Astrocyte (in vitro differentiated cells and primary cell): ENCODE results near the gene TMEM273. TPM values are rescaled to one million over a fixed set of nuclear protein-coding genes. Genes with fewer than 3 reads are reported as not detected.

Experiments
- DNase-seq: peaks from one replicate; pipeline ENCODE4 v3.0.0-alpha.2; 2010; ENCODE audit warnings: low read depth
- FAIRE-seq: peaks from 2 replicates; lab custom pipeline; 2011; peaks lifted over from hg19 to GRCh38; lab: Jason Lieb, UNC
- H2AFZ ChIP-seq: 2 replicates; pipeline ENCODE4 v1.6.0; 2012; ENCODE audit warnings: low read depth, low read length, inconsistent platforms
- H3K27ac ChIP-seq: 2 replicates; pipeline ENCODE4 v1.5.1; 2011; ENCODE audit warnings: low read depth, low read length, inconsistent platforms
- H3K27me3 ChIP-seq: 2 replicates; pipeline ENCODE4 v1.6.0; 2011; ENCODE audit warnings: low read length, inconsistent platforms; ENCODE audit not compliant: insufficient read depth
- H3K36me3 ChIP-seq: 2 replicates; pipeline ENCODE4 v1.5.1; 2011; ENCODE audit warnings: low read length, inconsistent platforms; ENCODE audit not compliant: insufficient read depth
- H3K4me1 ChIP-seq: 2 replicates; pipeline ENCODE4 v1.5.1; 2011; ENCODE audit warnings: low read length, inconsistent platforms; ENCODE audit not compliant: insufficient read depth
- H3K4me2 ChIP-seq: 2 replicates; pipeline ENCODE4 v1.6.0; 2012; ENCODE audit warnings: low read length, inconsistent platforms
- H3K4me3 ChIP-seq: 2 replicates; pipeline ENCODE4 v1.5.1; 2011; ENCODE audit warnings: low read depth, mild to moderate bottlenecking, low read length, inconsistent platforms; ENCODE audit not compliant: insufficient read depth
- H3K79me2 ChIP-seq: 2 replicates; pipeline ENCODE4 v1.6.0; 2012; ENCODE audit warnings: mild to moderate bottlenecking, low read length, inconsistent platforms; ENCODE audit not compliant: insufficient read depth
- H3K9ac ChIP-seq: 2 replicates; pipeline ENCODE4 v1.6.0; 2012; ENCODE audit warnings: mild to moderate bottlenecking, low read length, inconsistent platforms
- H3K9me3 ChIP-seq: 2 replicates; pipeline ENCODE4 v1.5.1; 2012; ENCODE audit warnings: low read depth, mild to moderate bottlenecking, low read length, inconsistent platforms; ENCODE audit not compliant: insufficient read depth
- H4K20me1 ChIP-seq: 2 replicates; pipeline ENCODE4 v1.6.0; 2012; ENCODE audit warnings: low read length, inconsistent platforms; ENCODE audit not compliant: insufficient read depth
- H3K27ac Mint-ChIP-seq: one replicate; pipeline ENCODE4 v1.8.0; 2021; ENCODE audit warnings: mild to moderate bottlenecking, mixed read lengths; ENCODE audit not compliant: unreplicated experiment
- H3K27me3 Mint-ChIP-seq: one replicate; pipeline ENCODE4 v1.8.0; 2021; ENCODE audit warnings: low read depth, mixed read lengths; ENCODE audit not compliant: unreplicated experiment
- H3K36me3 Mint-ChIP-seq: one replicate; pipeline ENCODE4 v1.8.0; 2021; ENCODE audit warnings: low read depth, mixed read lengths; ENCODE audit not compliant: unreplicated experiment
- H3K4me1 Mint-ChIP-seq: one replicate; pipeline ENCODE4 v1.8.0; 2021; ENCODE audit warnings: low read depth, mixed read lengths; ENCODE audit not compliant: unreplicated experiment
- H3K4me3 Mint-ChIP-seq: one replicate; pipeline ENCODE4 v1.8.0; 2021; ENCODE audit warnings: mild to moderate bottlenecking, moderate library complexity, mixed read lengths; ENCODE audit not compliant: unreplicated experiment
- H3K9me3 Mint-ChIP-seq: one replicate; pipeline ENCODE4 v1.8.0; 2021; ENCODE audit warnings: mild to moderate bottlenecking, mixed read lengths; ENCODE audit not compliant: unreplicated experiment
- EZH2 ChIP-seq: IDR thresholded peaks from 2 replicates; pipeline ENCODE4 v1.6.1; 2012; ENCODE audit warnings: mild to moderate bottlenecking, low read length, inconsistent platforms; ENCODE audit not compliant: insufficient read depth
- total RNA-seq: library from RNA; stranded (reverse); gene quantifications from 2 replicates; pipeline ENCODE4 v1.2.1, GENCODE V29; 2021
- TF ChIP-seq, protein P1 (sequence below): IDR thresholded peaks from 2 replicates; pipeline ENCODE4 v1.5.1; 2011; ENCODE audit warnings: low read depth, mild to moderate bottlenecking, inconsistent platforms, low read length, moderate library complexity; ENCODE audit not compliant: insufficient read depth

The TMEM273 gene
- total RNA-seq, 1 donor from 2014 or later = not detected

DNA sequence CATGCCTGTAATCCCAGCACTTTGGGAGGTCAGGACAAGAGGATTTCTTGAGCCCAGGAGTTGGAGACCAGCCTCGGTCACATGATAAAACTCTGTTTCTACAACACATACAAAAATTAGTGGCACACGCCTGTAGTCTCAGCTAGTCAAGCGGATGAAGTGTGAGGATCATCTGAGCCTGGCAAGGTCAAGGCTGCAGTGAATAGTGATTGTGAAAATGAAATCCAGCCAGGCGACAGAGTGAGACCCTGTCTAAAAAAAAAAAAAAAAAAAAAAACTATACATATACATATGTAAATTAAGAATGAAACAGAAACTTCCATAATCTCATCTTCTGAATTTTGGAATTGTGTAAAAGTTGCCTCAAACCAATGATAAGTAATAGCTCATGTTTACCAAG lies 36.2 kb downstream of the TMEM273 start:
- Histone ChIP-seq H3K27ac (no peak overlapping the region), H3K4me1 (no peaks in the 10 kb centered on the region), H3K27me3 (peaks cover 6% of the 10 kb centered on the region), H2AFZ (no peak overlapping the region), H4K20me1 (no peaks in the 10 kb centered on the region), H3K4me2 (no peak overlapping the region), H3K9ac (no peak overlapping the region), H3K9me3 (no peaks in the 10 kb centered on the region), H3K4me3 (no peak overlapping the region), H3K79me2 (no peaks in the 10 kb centered on the region), H3K36me3 (no peaks in the 10 kb centered on the region)
- H3K36me3 Mint-ChIP-seq = no peaks in the 10 kb centered on the region
- no peak overlapping the region for H3K27ac Mint-ChIP-seq
- DNase-seq (no peak), FAIRE-seq (no peak)
- peaks cover 15% of the 10 kb centered on the region for H3K27me3 Mint-ChIP-seq
- no peak for TF ChIP-seq EZH2
- TF ChIP-seq, protein P1, sequence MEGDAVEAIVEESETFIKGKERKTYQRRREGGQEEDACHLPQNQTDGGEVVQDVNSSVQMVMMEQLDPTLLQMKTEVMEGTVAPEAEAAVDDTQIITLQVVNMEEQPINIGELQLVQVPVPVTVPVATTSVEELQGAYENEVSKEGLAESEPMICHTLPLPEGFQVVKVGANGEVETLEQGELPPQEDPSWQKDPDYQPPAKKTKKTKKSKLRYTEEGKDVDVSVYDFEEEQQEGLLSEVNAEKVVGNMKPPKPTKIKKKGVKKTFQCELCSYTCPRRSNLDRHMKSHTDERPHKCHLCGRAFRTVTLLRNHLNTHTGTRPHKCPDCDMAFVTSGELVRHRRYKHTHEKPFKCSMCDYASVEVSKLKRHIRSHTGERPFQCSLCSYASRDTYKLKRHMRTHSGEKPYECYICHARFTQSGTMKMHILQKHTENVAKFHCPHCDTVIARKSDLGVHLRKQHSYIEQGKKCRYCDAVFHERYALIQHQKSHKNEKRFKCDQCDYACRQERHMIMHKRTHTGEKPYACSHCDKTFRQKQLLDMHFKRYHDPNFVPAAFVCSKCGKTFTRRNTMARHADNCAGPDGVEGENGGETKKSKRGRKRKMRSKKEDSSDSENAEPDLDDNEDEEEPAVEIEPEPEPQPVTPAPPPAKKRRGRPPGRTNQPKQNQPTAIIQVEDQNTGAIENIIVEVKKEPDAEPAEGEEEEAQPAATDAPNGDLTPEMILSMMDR = no peak
- no peak overlapping the region for H3K4me3 Mint-ChIP-seq
- peaks cover 6% of the 10 kb centered on the region for H3K9me3 Mint-ChIP-seq
- peaks cover 15% of the 10 kb centered on the region for H3K4me1 Mint-ChIP-seq

DNA sequence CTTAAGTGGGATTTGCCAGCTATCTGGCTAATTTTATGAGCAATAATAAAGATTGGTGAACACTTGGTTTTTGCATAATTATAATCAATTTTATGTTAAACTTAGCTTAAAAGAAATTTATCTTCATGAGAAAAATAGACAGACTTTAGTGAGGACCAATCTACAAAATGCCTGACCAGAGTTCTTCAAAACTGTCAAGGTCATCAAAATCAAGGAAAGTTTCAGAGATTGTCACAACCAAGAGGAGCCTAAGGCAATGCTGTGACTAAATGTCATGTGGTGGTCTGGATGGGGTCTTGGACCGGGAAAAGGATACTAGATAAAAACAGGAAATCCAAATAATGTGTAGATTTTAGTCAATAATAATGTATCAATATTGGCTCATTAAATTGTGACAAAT lies 36.7 kb downstream of the TMEM273 start:
- Histone ChIP-seq H3K9me3 (no peaks in the 10 kb centered on the region), H3K4me2 (no peak overlapping the region), H2AFZ (no peak overlapping the region), H3K79me2 (no peaks in the 10 kb centered on the region), H3K9ac (no peak overlapping the region), H3K4me1 (no peaks in the 10 kb centered on the region), H4K20me1 (no peaks in the 10 kb centered on the region), H3K27ac (no peak overlapping the region), H3K27me3 (peaks cover 6% of the 10 kb centered on the region), H3K36me3 (no peaks in the 10 kb centered on the region), H3K4me3 (no peak overlapping the region)
- Mint-ChIP-seq H3K9me3 (peaks cover 6% of the 10 kb centered on the region), H3K27ac (no peak overlapping the region), H3K27me3 (peaks cover 15% of the 10 kb centered on the region), H3K36me3 (no peaks in the 10 kb centered on the region), H3K4me1 (peaks cover 15% of the 10 kb centered on the region), H3K4me3 (no peak overlapping the region)
- FAIRE-seq (no peak), DNase-seq (no peak)
- TF ChIP-seq EZH2 = no peak
- TF ChIP-seq, protein P1 = no peak

DNA sequence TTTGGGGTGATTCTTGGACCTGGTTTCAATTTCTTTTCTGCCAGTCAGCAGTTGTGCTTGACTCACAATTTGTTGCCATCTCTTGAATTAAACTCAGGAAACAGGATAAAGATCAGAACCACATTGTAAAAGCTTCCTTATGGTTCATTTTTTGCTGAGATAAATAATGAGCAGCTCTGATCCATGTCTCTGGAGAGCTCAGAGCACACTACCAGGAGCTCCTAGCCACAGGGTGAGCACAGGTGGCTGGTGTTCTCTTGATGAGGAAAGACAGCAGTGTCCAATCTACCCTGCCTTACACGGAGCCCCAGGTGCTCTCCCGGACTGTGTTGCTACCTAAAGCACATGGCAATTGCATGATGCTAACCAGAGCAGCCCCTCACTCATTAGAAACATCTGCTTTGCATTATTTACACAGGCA lies 37.2 kb downstream of the TMEM273 start:
- no peaks in the 10 kb centered on the region for H3K4me1 ChIP-seq
- FAIRE-seq (no peak), DNase-seq (no peak)
- Mint-ChIP-seq H3K27ac (no peak overlapping the region), H3K4me3 (no peak overlapping the region), H3K9me3 (peaks cover 7% of the 10 kb centered on the region), H3K27me3 (peaks cover 15% of the 10 kb centered on the region), H3K36me3 (no peaks in the 10 kb centered on the region), H3K4me1 (peaks cover 15% of the 10 kb centered on the region)
- no peak overlapping the region for H3K9ac ChIP-seq
- H3K27ac ChIP-seq = no peak overlapping the region
- no peaks in the 10 kb centered on the region for H4K20me1 ChIP-seq
- H3K79me2 ChIP-seq = no peaks in the 10 kb centered on the region
- no peak overlapping the region for H2AFZ ChIP-seq
- peaks cover 6% of the 10 kb centered on the region for H3K27me3 ChIP-seq
- H3K9me3 ChIP-seq = no peaks in the 10 kb centered on the region
- TF ChIP-seq, protein P1 = no peak
- no peak for TF ChIP-seq EZH2
- no peak overlapping the region for H3K4me2 ChIP-seq
- no peaks in the 10 kb centered on the region for H3K36me3 ChIP-seq
- H3K4me3 ChIP-seq = no peak overlapping the region
